SK-N-SH (cell line): ENCODE measurements around the gene PALLD. TPM values are rescaled to one million over a fixed set of nuclear protein-coding genes. Genes with fewer than 3 reads are reported as not detected.

Experiments
- CTCF ChIA-PET: fragments of 300-600, 350-600 bp; formaldehyde crosslinking; extraction: SDS; loops from one replicate; lab custom pipeline; 2021; lab: Yijun Ruan, JAX
- POLR2A ChIA-PET: fragments of 350-600 bp; sonication (Branson Sonifier 250); formaldehyde crosslinking; extraction: SDS; loops from one replicate; lab custom pipeline; 2020; ENCODE audit warnings: antibody characterized with exemption, inconsistent platforms; lab: Yijun Ruan, JAX
- DNase-seq: peaks from one replicate; pipeline ENCODE4 v3.0.0; 2012
- H2AFZ ChIP-seq: fragments of 200-600 bp; sonication (generic); 2 replicates; pipeline ENCODE4 v1.8.1; 2016; ENCODE audit warnings: antibody characterized with exemption, mild to moderate bottlenecking, low read depth
- H3F3A ChIP-seq: fragments of 200-600 bp; sonication (generic); replicated peaks from 2 replicates; pipeline ENCODE3; 2016; ENCODE audit warnings: antibody characterized with exemption, mild to moderate bottlenecking; ENCODE audit not compliant: insufficient read depth
- H3K27ac ChIP-seq, 2 experiments: fragments of 200-500 bp in 1 of 2; fragments of 200-600 bp in 1 of 2; sonication (Bioruptor generic) in 1 of 2; sonication (generic), shearing (Covaris generic) in 1 of 2; 2 replicates each; pipeline versions ENCODE4 v1.5.1 to v1.6.1; 2014 to 2016; ENCODE audit warnings: low read depth in 2 of 2, inconsistent platforms in 1 of 2, low read length in 1 of 2, mild to moderate bottlenecking in 1 of 2, mixed read lengths in 1 of 2
- H3K27me3 ChIP-seq: fragments of 200-600 bp; sonication (generic), shearing (Covaris generic); 2 replicates; pipeline ENCODE4 v1.6.1; 2016; ENCODE audit warnings: mixed run types; ENCODE audit not compliant: insufficient read depth
- H3K36me3 ChIP-seq, 2 experiments: fragments of 200-500 bp in 1 of 2; fragments of 200-600 bp in 1 of 2; sonication (Bioruptor generic) in 1 of 2; sonication (generic) in 1 of 2; replicated peaks in 1 of 2; 2 replicates each; pipeline versions ENCODE3 to v1.5.1; 2014 to 2016; ENCODE audit warnings: low read length in 1 of 2, mild to moderate bottlenecking in 1 of 2; ENCODE audit not compliant: insufficient read depth in 2 of 2, control insufficient read depth in 1 of 2
- H3K4me1 ChIP-seq, 2 experiments: fragments of 200-500 bp in 1 of 2; fragments of 200-600 bp in 1 of 2; sonication (Bioruptor generic) in 1 of 2; sonication (generic), shearing (Covaris generic) in 1 of 2; 2 replicates each; pipeline versions ENCODE4 v1.5.1 to v1.6.1; 2014 to 2016; ENCODE audit warnings: low read depth in 1 of 2, low read length in 1 of 2, mixed run types in 1 of 2; ENCODE audit not compliant: insufficient read depth in 2 of 2, control insufficient read depth in 1 of 2
- H3K4me2 ChIP-seq: fragments of 200-600 bp; sonication (generic), shearing (Covaris generic); 2 replicates; pipeline ENCODE4 v1.6.1; 2017; ENCODE audit warnings: mixed run types
- H3K4me3 ChIP-seq, 2 experiments: fragments of 200-500 bp in 1 of 2; fragments of 200-600 bp in 1 of 2; sonication (Bioruptor generic) in 1 of 2; sonication (generic), shearing (Covaris generic) in 1 of 2; 2 replicates each; pipeline versions ENCODE4 v1.5.1 to v1.8.1; 2014 to 2016; ENCODE audit warnings: low read depth in 2 of 2, inconsistent platforms in 1 of 2, low read length in 1 of 2, mild to moderate bottlenecking in 1 of 2, mixed read lengths in 1 of 2, moderate library complexity in 1 of 2
- H3K79me2 ChIP-seq: fragments of 200-600 bp; sonication (generic); 2 replicates; pipeline ENCODE4 v1.8.1; 2017; ENCODE audit warnings: mild to moderate bottlenecking; ENCODE audit not compliant: insufficient read depth
- H3K9ac ChIP-seq: fragments of 200-600 bp; sonication (generic); 2 replicates; pipeline ENCODE4 v1.6.1; 2017; ENCODE audit warnings: mixed run types
- H3K9me2 ChIP-seq: fragments of 200-600 bp; sonication (generic); 2 replicates; pipeline ENCODE4 v1.6.1; 2017; ENCODE audit warnings: mixed run types
- H3K9me3 ChIP-seq: fragments of 200-600 bp; sonication (generic); 2 replicates; pipeline ENCODE4 v1.6.1; 2017; ENCODE audit warnings: mixed run types, mild to moderate bottlenecking, moderate library complexity
- H4K20me1 ChIP-seq: fragments of 200-600 bp; sonication (generic); 2 replicates; pipeline ENCODE4 v1.6.1; 2017; ENCODE audit warnings: mild to moderate bottlenecking, mixed run types; ENCODE audit not compliant: insufficient read depth
- CHD2 ChIP-seq: fragments of 150-350 bp; IDR thresholded peaks from 2 replicates; pipeline ENCODE4 v1.6.1; 2018; ENCODE audit warnings: low read length; ENCODE audit not compliant: partially characterized antibody
- CTCF ChIP-seq: fragments of 200-600 bp; sonication (generic); IDR thresholded peaks from 2 replicates; pipeline ENCODE4 v1.6.1; 2017; ENCODE audit warnings: antibody characterized with exemption, mild to moderate bottlenecking, moderate library complexity
- FOXJ3 ChIP-seq: sonication (generic); formaldehyde crosslinking; IDR thresholded peaks from 2 replicates; pipeline ENCODE4 v1.5.1; 2020; ENCODE audit warnings: mild to moderate bottlenecking, missing genetic modification reagents
- GABPA ChIP-seq: IDR thresholded peaks from 2 replicates; pipeline ENCODE4 v1.4.0; 2012; ENCODE audit warnings: low read depth, mild to moderate bottlenecking
- GATA2 ChIP-seq: sonication (generic); formaldehyde crosslinking; IDR thresholded peaks from 2 replicates; pipeline ENCODE4 v1.5.0; 2020; ENCODE audit warnings: mild to moderate bottlenecking, missing genetic modification reagents
- JUND ChIP-seq: IDR thresholded peaks from 2 replicates; pipeline ENCODE4 v1.4.0; 2012
- NRF1 ChIP-seq: IDR thresholded peaks from 2 replicates; pipeline ENCODE4 v1.6.1; 2012; ENCODE audit warnings: low read depth, mild to moderate bottlenecking, low read length
- POLR2AphosphoS5 ChIP-seq: IDR thresholded peaks from 2 replicates; pipeline ENCODE4 v1.6.1; 2012; ENCODE audit warnings: low read depth, low read length
- REST ChIP-seq: IDR thresholded peaks from 2 replicates; pipeline ENCODE4 v1.6.1; 2012; ENCODE audit warnings: mild to moderate bottlenecking, low read depth, low read length, moderate library complexity
- SIN3A ChIP-seq: IDR thresholded peaks from 2 replicates; pipeline ENCODE4 v1.6.1; 2012; ENCODE audit warnings: low read depth, mild to moderate bottlenecking, low read length, moderate library complexity, borderline replicate concordance
- SMC3 ChIP-seq: IDR thresholded peaks from 2 replicates; pipeline ENCODE4 v1.6.1; 2012; ENCODE audit warnings: low read depth, low read length, improper control_type of control experiment
- TCF12 ChIP-seq: IDR thresholded peaks from 2 replicates; pipeline ENCODE4 v1.4.0; 2012
- YY1 ChIP-seq: IDR thresholded peaks from 2 replicates; pipeline ENCODE4 v1.4.0; 2012; ENCODE audit warnings: low read depth, mild to moderate bottlenecking
- ZBTB33 ChIP-seq: IDR thresholded peaks from 2 replicates; pipeline ENCODE4 v1.4.0; 2012; ENCODE audit warnings: low read depth, borderline replicate concordance
- WGBS: methylation state at CpG from one replicate; pipeline ENCODE4 v1.1.6; 2017; ENCODE audit warnings: low lambda C conversion rate; 5-methylcytosine and 5-hydroxymethylcytosine counted together
- polyA plus RNA-seq, 3 experiments: library from polyadenylated mRNA; depleted of rRNA; stranded (reverse); fragments of >200 nt; gene quantifications; 2 replicates each; pipeline ENCODE4 v1.2.3, GENCODE V29; 2012

PALLD gene
- polyA plus RNA-seq, 1 of the 3 experiments (the other 2 are of a cell fraction), result 33.0 TPM

- Histone ChIP-seq H2AFZ (no peak overlapping the region), H3K9ac (peak overlapping the region; percentile 42; the same call in 1 of the 2 replicates), H3K27me3 (no peaks in the 10 kb centered on the region), H3K4me3 (no peak overlapping the region; a peak in 1 of 4 replicates), H4K20me1 (no peaks in the 10 kb centered on the region), H3K27ac (peak overlapping the region; percentile 62 to 88; a peak in 3 of 4 replicates)
- no peak for DNase-seq
- WGBS, result 91% methylated on average over 3 of the region's 3 CpGs
- POLR2A ChIA-PET, result interaction anchor here (0.6 kb wide), 2 partner anchors 271 to 388 kb away, joined by 4 read pairs; no protein-coding TSS in a partner anchor
- TF ChIP-seq CTCF, result no peak
- no peak for TF ChIP-seq TCF12
- TF ChIP-seq CHD2, result no peak
- TF ChIP-seq POLR2AphosphoS5, result no peak
- no peak for TF ChIP-seq SIN3A
- TF ChIP-seq GATA2 (CRISPR knock-in tag), result no peak
- TF ChIP-seq SMC3, result no peak
- no peak for TF ChIP-seq NRF1
- TF ChIP-seq FOXJ3, result no peak
- TF ChIP-seq GABPA, result no peak
- no peak for TF ChIP-seq ZBTB33
- TF ChIP-seq REST, result no peak
- TF ChIP-seq JUND, result no peak
- TF ChIP-seq YY1, result no peak
- TF ChIP-seq, all 33 proteins: peak for 0
- Histone ChIP-seq H3K9me2 (no peaks in the 10 kb centered on the region), H3K4me2 (peak overlapping the region; percentile 15; the same call in 1 of the 2 replicates), H3F3A (peaks cover 37% of the 10 kb centered on the region), H3K9me3 (no peaks in the 10 kb centered on the region), H3K36me3 (peaks cover 65 to 85% of the 10 kb centered on the region in 2 experiments), H3K79me2 (peaks cover 21% of the 10 kb centered on the region; the same call in 1 of the 2 replicates), H3K4me1 (peaks cover 0 to 9% of the 10 kb centered on the region in 2 experiments; a peak in 3 of 4 replicates)
- CTCF ChIA-PET, result interaction anchor here (1.0 to 1.1 kb wide), 2 partner anchors 12 to 395 kb away, joined by 4 to 9 read pairs; no protein-coding TSS in a partner anchor
Measured at GRCh38 chr4:168908851-168909273, 412.0 kb downstream of the PALLD start.
